A549 treated with dexamethasone at 1 μM for 4 hours (cell line): ENCODE measurements around the gene AP1S1. TPM values are rescaled to one million over a fixed set of nuclear protein-coding genes. Genes with fewer than 3 reads are reported as not detected.

Experiments used
- total RNA-seq: library from RNA; stranded (reverse); fragments of 200-300 nt; extraction: Qiagen RNA extraction; gene quantifications from 5 replicates; pipeline ENCODE4 v1.2.3, GENCODE V29; 2022

Gene AP1S1
- 124 to 149 TPM (median 129 TPM) in 5 replicates for total RNA-seq

DNA sequence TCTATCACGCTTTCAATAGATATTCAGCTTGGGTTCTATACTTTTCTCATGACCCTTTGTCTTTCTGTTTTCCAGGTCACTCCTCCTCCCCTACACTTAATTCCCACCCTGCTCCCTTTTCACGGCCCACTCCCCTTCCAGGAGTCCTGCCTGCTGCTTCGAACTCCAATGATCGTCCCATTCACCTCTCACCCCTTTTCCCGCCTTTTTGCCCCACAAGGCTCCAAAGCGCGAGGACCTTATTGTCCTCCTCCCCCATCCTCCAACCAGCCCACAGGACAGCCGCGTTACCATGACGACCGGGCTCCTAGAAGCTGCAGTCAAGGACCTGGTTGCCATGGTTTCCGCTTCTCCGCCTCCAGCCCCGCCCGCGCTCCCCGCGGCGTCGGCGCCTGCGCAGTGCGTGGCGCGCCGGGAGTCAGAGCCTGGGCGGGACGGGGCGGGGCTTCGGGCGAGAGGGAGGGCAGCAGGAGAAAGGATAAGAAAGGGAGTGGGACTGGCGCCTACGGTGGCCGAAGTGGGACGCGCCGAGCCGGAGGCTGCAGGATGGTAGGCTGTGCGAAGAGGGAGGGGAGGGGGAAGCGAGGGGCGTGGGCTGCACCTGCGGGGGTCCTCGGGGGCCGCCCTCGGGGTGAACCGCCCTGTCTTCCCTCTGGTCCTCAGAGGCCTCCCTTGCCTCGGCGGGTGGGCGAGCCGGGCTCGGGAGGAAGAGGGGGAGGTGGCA is at the start of gene AP1S1:
Gene AP1S1 (plus strand): TSS at position 508 of the 724 bp plus-strand sequence. CDS start 39 bp downstream, at position 547.

DNA sequence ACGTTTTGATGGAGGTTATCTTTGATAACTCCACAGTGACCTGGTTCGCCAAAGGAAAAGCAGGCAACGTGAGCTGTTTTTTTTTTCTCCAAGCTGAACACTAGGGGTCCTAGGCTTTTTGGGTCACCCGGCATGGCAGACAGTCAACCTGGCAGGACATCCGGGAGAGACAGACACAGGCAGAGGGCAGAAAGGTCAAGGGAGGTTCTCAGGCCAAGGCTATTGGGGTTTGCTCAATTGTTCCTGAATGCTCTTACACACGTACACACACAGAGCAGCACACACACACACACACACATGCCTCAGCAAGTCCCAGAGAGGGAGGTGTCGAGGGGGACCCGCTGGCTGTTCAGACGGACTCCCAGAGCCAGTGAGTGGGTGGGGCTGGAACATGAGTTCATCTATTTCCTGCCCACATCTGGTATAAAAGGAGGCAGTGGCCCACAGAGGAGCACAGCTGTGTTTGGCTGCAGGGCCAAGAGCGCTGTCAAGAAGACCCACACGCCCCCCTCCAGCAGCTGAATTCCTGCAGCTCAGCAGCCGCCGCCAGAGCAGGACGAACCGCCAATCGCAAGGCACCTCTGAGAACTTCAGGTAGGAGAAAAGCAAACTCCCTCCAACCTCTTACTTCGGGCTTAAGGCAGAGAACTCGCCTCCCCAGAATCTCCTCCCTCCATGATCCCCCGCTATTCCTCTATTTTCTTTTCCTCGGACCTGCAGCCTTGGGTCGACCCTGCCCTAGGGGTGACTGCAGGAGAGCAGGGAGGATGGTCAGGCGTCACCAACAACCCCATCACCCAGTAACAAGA is 27.4 kb upstream of the AP1S1 start, which contains the start of gene SERPINE1:
Gene SERPINE1 (plus strand): TSS at position 454 of the 809 bp plus-strand sequence. CDS start 1,290 bp downstream, outside the sequence.

DNA sequence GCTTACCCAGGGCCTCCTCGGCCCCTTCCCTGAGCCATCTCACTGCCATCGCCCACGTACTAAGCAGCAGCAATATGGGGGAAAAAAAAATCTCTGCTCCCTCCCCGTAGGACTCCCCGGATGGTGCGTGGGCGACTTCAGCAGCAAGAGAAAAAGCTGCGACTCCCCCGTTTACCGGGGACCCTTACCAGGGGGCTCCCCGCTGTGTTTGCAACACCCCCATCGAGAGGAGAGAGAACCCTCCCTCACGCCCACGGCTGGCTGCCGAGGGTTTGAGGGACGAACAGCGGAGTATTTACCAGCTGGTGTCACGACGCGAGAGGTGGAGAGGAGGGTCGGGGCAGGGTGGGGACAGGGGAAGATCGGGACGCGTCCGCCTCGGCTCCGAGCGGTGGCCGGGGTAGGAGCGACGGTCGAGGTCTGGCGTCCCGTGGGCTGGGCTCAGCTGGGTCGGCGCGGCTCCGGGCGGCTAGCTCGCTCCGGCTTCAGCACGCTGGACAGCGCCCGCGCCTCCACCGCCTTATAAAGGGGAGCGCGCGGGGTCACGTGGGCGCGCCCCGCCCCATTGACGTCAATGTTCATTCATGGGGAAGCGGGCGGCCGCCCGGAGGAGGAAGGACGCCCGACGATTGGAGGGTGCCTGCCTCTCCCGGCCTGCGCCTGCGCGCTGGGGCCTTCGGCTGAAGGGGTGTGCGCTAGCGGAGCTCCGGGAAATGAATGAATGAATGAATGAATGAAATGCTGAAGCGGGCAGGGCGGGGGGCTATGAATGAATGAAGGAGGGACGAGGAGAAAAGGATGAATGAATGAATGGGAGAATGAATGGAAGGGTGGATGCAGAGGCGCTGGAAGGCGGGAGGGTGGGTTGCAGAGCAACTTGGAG is 11.0 kb downstream of the AP1S1 start, which contains the start of gene VGF:
Gene VGF (minus strand): TSS at position 495 of the 883 bp plus-strand sequence. CDS start 726 bp downstream, outside the sequence.

DNA sequence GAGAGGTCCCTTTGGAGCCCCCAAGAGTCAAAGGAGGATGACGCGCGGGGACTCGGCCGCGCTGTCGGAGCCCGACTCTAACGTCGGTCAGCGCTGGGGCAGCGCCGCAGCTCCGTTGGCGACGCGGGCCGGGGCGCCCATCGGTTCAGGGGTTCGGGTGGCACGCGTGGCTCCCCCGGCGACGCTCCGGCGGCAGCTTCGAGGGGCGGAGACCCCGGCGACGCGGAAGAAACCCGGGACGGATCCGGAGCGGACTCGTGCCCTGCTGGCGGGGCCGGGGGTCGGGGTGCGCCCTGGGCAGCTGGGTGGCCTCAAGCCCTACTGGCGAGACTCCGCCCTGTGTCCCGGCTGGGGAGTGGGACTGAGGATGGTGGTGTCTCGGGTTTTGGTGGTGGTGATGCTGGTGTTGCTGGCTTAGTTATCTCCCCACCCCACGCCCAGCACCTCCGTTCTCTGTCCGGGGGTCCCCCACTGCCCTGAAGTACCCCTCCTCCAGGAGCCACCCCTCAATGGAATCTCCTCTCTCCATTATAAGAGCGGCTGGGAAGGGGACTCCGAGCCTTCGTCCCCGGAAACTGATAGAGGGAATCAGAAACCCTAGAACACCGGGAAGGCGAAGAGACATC is 26.0 kb downstream of the AP1S1 start, which contains the start of gene NAT16:
Gene NAT16 (minus strand): TSS at position 164 of the 626 bp plus-strand sequence. CDS start 5,486 bp downstream, outside the sequence.

DNA sequence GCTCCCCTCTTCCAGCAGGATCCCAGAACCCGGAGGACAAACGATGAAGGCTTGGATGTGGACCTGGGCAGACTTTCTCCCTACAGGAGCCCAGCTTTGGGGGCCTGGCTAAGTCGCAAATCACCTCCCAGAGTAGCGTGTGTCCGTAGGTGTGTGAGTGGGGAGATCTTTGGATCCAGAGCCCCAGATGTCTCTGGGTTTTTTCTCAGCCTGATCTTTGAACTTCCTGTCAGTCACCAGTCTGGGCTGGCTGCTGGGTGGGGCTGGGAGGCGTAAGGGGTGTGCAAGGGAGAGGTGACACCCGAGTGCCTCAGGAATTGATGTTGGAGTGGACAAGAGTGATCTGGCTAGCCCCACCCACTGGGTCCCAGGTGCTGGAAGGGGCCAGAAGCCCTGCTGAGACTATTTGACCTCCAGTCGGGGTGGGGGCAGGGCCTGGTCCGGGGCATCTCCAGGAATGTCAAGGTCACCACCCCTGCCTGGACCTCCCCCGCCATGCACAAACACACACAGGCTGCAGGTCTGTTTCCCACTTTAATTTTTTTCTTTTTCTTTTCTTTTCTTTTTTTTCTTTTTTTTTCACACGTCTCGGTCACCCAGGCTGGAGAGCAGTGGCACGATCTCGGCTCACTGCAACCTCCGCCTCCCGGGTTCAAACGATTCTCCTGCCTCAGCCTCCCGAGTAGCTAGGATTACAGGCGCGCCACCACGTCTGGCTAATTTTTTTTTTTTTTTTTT is 46.8 kb downstream of the AP1S1 start, which contains the start of gene MOGAT3:
Gene MOGAT3 (minus strand): TSS at position 175 of the 738 bp plus-strand sequence. CDS start 182 bp downstream, outside the sequence.

Other genes starting within 250 kb of the AP1S1 start
- 13.2 to 27.0 TPM (median 23.2 TPM) in 5 replicates for gene MUC3A, start 204.9 kb upstream of the AP1S1 start, total RNA-seq
- gene MUC12, start 184.9 kb upstream of the AP1S1 start, total RNA-seq: 13.7 to 18.6 TPM (median 16.4 TPM) in 5 replicates
- 0.02 to 0.14 TPM (median 0.03 TPM) in 5 replicates for gene MUC17, start 134.4 kb upstream of the AP1S1 start, total RNA-seq
- gene TRIM56, start 69.0 kb upstream of the AP1S1 start, total RNA-seq: 9.8 to 19.3 TPM (median 17.2 TPM) in 5 replicates
- gene SERPINE1, start 27.4 kb upstream of the AP1S1 start, total RNA-seq: 1,539 to 2,200 TPM (median 1,878 TPM) in 5 replicates
- 9.7 to 28.7 TPM (median 20.3 TPM) in 5 replicates for gene VGF, start 11.1 kb downstream of the AP1S1 start, total RNA-seq
- gene NAT16, start 25.8 kb downstream of the AP1S1 start, total RNA-seq: 0.09 to 0.21 TPM (median 0.12 TPM) in 5 replicates
- 0.20 TPM in 1 of 5 replicates, not detected in the others for gene MOGAT3, start 46.6 kb downstream of the AP1S1 start, total RNA-seq
- gene PLOD3, start 63.1 kb downstream of the AP1S1 start, total RNA-seq: 66.2 to 92.5 TPM (median 87.1 TPM) in 5 replicates
- gene ZNHIT1, start 63.7 kb downstream of the AP1S1 start, total RNA-seq: 67.6 to 90.3 TPM (median 82.7 TPM) in 5 replicates
- gene CLDN15, start 83.3 kb downstream of the AP1S1 start, total RNA-seq: 6.1 to 12.2 TPM (median 10.6 TPM) in 5 replicates
- 129 to 139 TPM (median 132 TPM) in 5 replicates for gene FIS1, start 90.6 kb downstream of the AP1S1 start, total RNA-seq
- gene IFT22, start 167.3 kb downstream of the AP1S1 start, total RNA-seq: 46.7 to 51.6 TPM (median 51.0 TPM) in 5 replicates
- gene COL26A1, start 208.4 kb downstream of the AP1S1 start, total RNA-seq: 0.42 to 0.72 TPM (median 0.64 TPM) in 5 replicates